OCI-LY3 (cell line): ENCODE data around the gene KRTAP4-9.

Source experiments
- CTCF ChIP-seq: fragments of 200-600, 300-600 bp; sonication (generic); IDR thresholded peaks from 2 replicates; pipeline ENCODE4 v1.5.1; 2014; ENCODE audit warnings: antibody characterized with exemption, low read length, low read depth
- EZH2phosphoT487 ChIP-seq: fragments of 200-600 bp; shearing (Covaris generic); IDR thresholded peaks from 2 replicates; pipeline ENCODE4 v1.6.1; 2018; ENCODE audit warnings: antibody characterized with exemption, mixed run types, low read depth

GRCh38 chr17:41101586-41102259 lies 3.5 kb upstream of the KRTAP4-9 start, which contains the start of gene KRTAP4-16:
- TF ChIP-seq CTCF (no peak), EZH2phosphoT487 (no peak)
